DMS114 treated with DMSO at 0.1 percent for 48 hours (cell line): Measurements from ENCODE around the gene FAM3D.

Experiments
- DNase-seq: peaks from one replicate; lab custom pipeline; 2025; ENCODE audit not compliant: unreplicated experiment; lab: John Stamatoyannopoulos, UW

FAM3D gene

DNA sequence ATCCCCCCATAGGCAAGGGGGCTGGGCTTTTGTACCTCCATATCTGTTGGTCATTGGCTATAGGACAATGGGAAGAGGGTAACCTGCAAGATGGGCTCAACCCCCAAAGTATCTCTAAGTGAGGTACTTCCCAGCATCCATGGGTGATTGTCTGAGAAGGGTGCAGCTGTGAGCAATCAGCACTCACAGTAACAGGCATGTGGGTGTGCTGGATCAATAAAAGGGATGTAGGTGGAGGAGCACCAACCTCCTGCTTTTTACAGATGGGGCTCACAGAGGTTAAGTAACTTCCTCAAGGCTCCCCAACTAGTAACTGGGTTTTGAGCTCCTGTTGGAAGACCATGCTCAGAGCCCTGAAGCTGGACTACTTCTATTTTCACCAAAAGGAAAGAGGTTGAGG lies 63.0 kb downstream of the FAM3D start:
- DNase-seq = no peak

DNA sequence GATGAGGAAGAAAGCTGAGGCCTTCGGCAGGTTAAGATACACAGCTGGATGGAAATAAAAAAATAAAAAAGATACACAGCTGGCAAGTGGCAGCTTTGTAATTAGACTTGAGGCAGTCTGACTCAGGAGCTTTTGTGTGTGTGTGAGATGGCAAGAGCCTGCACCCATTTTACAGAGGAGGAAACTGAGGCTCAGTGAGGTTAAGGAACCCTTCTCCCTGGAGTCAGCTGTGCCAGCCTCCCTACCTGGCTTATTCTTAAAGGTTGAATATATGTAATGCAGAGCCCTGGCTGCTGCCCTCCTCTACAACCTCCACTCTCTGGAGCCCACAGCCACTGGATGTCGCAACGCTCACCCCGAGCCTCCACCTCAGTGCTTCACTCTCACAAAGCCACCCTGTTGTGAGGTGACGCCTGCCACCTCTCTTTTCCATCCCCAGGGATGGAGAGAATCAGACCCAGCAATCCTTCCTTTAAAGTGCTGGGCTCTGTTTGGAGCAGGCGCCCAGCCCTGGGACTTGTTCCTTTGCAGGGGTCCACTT lies 68.7 kb downstream of the FAM3D start:
- no peak for DNase-seq

DNA sequence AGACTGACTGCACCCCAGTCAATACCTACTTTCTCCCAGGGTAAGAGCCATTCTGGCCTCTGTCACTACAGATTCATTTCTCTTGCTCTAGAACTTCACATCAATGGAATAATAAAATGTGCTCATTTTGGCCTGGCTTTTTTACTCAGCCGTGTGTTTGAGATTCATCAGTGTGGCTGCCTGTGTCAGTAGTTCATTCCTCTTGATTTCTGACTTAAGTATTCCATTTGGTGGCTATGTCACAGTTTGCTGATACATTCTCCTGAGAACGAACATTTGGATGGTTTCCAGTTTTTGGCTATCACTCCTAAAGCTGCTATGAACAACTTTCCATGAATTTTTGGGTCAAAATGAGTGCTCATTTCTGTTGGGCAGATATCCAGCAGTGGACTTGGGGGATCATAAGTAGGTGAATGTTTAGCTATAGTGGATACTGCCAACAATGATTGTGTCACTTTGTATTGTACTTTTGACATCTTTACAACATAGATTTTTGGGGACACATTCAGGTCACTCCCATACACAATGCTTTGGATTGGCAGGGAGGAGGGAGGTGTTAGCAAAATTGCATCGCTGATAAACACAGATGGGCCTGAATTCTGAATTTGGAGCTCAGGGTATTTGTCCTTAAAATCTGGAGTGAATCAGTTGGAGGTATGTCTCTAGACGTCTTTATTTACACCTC lies 69.6 kb downstream of the FAM3D start:
- DNase-seq = no peak

GRCh38 chr3:58594117-58594516 lies 72.5 kb downstream of the FAM3D start:
- no peak for DNase-seq

DNA sequence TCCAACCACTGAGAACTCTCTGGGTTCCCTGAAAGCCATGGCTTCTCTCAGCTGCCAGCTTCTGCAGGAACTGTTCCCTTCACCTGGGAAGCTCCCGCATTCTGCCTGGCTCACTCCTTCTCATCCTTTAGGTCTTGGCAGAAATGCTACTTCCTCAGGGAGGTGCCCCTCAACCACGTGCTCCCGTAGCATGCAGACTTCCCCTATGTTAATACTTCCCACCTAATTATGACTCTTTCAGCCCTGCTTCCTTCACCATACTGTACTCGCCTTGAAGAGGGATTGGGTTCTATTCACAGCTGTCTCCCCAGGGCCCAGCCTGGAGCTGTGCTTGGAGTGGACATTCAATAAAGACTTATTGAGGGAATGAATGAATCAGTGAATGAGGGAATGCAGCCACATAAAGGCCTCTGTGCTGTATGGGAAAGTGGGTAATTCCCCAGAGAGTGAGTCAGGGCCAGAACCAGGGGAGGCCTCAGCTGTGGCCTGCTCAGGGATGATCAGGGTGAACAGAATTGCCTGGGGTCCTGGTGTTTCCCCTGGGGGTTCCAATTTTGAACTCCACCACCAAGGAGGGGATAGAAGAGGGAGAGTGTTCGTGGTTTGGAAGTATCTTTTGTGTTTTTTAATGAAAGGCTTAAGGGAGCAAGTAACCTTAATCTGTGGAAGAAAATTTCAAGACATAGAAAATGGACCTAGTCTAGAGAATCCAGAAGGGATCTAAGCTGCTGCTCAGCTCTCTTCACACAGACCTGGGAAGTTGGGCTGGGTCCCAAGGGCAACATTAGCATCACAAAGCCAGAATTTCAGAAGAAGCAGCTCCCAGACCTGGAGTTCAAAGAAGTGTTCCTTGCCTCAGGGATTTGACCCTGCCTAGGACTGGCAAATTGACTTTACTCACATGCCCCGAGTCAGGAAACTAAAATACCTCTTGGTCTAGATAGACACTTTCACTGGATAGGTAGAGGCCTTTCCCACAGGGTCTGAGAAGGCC lies 74.8 kb downstream of the FAM3D start:
- no peak for DNase-seq

DNA sequence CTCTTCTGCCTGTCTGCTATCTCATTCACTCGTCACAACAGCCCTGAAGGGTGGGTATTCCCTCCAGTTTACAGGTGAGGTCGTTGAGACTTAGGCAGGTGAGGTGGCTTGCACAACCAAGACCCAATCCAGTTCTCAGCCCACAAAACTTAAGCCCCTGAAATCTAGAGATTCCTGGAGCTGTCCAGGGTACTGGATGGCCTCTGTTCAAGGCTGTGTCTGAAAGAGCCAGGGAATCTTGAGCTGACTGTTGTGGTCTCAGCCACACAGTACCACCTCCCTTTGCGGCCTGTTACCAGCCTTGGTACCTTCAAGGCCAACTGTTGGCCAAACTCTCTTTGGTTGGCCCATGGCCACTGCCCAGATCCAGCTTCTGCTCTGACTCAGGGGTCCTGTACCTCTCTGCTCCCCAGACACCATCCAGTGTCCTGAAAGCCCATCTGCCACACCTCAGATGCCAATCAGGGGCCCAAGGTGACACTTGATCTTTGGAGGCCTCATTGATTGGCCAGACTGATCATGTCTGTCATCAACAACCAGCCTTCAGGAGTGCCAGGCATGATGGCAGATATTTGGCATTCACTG lies 78.5 kb downstream of the FAM3D start:
- no peak for DNase-seq

GRCh38 chr3:58586776-58587192 lies 79.8 kb downstream of the FAM3D start:
- DNase-seq = no peak

DNA sequence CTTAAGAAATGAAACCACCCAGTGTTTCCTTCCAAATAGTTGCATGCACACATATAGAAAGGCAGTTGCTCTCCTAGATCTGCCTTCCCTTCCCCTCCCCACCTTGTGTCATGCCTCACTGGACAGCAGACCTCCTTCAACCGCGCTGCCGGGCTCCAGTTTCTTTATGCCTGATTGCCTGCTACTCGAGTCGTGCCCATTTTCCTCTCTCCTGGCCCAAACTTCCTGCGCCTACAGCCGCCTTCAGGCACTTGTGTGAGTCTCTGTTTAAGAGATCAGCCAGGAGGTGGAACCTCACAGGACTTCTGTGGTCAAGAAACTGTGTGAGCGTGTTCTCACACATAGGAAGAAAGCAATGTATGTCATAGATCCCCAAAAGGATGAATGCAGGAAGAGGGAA lies 80.6 kb downstream of the FAM3D start:
- no peak for DNase-seq

DNA sequence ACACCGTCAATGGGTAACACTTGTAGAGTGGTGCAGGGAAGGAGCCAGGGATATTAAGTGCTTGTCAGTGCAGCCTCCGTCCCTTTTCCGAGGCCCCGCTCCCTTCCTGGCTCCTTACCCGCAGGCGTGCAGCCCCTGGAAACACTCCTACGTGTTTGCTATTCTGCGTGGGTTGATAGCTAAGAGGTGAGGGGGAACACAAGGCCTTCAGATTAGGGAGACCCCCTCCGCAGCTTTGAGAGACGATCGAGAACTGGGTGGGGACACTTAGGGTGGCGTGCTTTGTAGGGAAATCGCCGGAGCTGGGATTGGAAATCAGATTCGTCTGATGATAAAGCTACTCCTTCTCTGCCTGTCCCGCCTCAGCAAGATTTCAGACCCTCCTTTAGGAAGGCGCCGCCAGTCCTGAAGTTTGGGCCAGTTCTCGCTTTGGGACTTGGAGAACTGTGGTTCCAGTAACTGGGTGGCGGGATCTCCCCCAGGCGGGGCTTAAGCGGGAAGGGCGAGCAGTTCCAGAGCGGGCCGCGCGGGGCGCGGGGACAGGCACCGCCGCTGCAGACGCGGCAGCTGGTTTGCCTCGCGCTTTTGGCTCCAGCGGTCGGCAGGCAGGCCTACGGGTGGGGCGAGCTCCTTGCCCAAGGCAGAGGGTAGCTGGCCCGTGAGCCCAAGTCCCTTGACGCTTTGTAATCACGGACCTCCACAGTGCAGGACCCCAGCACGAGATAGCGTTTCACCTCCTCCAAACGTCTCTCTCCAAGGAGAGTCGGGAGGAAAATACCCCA lies 81.4 kb downstream of the FAM3D start:
- peak; percentile 79 for DNase-seq

GRCh38 chr3:58584690-58585004 lies 81.9 kb downstream of the FAM3D start:
- DNase-seq = peak; percentile 20
